ENCODE measurements around the gene TSPAN18.

DNA sequence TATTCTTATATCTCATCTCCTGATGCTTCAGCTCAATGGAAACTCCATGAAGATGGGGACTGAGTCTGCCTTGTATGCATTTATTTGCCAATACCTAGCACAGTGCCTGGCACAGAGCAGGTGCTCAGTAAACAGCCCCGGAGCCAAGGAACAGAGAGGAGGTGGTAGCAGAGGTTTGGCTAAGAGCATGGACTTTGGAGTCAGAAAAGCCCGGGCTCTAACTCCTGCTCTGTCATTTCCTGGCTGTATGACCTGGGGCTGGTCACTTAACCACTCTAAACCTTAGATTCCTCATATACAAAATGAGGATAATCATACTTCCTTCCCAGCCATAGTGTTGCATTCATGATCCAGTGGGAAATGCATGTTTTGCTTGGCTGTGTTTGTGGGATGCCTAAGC is 187.3 kb downstream of the TSPAN18 start:
- TF ChIP-seq, protein P1, sequence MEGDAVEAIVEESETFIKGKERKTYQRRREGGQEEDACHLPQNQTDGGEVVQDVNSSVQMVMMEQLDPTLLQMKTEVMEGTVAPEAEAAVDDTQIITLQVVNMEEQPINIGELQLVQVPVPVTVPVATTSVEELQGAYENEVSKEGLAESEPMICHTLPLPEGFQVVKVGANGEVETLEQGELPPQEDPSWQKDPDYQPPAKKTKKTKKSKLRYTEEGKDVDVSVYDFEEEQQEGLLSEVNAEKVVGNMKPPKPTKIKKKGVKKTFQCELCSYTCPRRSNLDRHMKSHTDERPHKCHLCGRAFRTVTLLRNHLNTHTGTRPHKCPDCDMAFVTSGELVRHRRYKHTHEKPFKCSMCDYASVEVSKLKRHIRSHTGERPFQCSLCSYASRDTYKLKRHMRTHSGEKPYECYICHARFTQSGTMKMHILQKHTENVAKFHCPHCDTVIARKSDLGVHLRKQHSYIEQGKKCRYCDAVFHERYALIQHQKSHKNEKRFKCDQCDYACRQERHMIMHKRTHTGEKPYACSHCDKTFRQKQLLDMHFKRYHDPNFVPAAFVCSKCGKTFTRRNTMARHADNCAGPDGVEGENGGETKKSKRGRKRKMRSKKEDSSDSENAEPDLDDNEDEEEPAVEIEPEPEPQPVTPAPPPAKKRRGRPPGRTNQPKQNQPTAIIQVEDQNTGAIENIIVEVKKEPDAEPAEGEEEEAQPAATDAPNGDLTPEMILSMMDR (IDR thresholded peaks at IDR 0.05; ENCODE audit: insufficient read depth, low read depth, low read length), result no peak
- TF ChIP-seq EZH2 (IDR thresholded peaks at IDR 0.05; ENCODE audit: insufficient read depth, low read length), result no peak
